Measurements from ENCODE around the gene PAN2.

Gene PAN2

DNA sequence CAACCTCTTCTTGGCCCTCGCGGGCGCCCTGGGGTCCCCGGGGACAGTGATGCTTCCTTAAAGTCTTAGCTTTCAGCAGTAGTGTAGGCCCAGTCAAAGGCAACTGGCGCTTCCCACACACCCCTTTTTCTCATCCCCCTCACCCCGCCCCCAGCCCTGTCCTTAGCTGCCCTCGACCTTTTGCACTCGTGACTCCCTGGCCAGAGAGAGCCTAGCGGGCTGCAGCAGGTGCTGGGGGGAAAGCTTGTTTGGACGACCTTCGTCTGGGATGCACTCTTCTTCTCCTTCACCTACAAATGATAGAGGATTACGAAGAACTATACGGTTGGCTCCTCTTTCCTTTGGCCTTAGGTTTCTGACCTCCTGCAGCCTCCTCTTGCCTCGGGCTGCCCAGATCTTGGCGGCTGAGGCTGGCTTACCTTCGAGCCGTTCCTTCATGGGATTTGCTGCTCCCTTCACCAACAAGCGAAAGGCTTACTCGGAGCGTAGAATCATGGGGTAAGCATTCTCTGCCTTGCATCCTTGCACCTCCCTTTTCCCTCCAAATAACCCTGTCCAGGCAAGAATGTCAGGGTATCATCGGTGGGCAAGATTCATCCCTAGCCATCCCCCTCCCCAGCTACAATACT, 66.2 kb downstream of the PAN2 start:
- no peak for DNase-seq

DNA sequence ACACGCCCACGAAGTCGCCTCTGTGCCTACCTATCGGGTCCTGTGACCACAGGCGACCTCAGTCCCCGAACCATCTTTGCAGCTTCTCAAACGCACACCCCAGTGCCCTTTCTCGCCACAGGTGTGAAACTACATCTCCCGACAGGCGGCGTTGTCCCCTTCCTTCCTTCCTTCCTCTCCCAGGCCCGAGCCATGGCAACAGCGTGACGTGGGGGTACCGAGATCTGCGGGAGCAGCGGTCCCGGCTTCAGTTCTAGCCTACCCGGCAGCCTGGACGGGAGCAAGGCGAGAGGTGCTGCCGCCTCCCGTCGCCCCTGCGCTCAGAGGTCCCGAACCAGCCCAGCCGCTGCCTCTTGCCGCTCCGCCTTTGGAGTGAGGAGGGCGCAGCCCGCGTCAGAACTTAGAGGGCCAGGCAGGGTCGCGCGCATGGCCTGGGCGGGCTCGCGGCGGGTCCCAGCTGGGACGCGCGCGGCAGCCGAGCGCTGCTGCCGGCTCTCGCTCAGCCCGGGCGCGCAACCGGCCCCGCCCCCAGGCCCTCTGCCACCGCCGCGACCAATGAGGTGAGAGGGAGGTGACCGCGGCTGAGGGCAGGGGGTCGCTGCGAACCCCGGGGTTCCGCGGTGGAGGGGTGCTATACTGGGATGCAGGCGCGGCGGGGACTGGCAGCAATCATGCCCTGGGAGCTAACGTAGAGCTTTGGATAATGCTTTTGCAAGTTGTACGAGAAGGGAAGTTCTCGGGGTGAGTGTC, 66.9 kb downstream of the PAN2 start, which contains the start of gene COQ10A:
Gene COQ10A, plus strand, starts transcription at position 250 of the 750 bp plus-strand sequence. Its CDS starts 177 bp downstream, at position 427.
- DNase-seq, result peak; percentile 92

All from CD4-positive, alpha-beta T cell treated with Interleukin-6 for 4 hours (primary cell).